ENCODE measurements around the gene ANAPC16. TPM values are rescaled to one million over a fixed set of nuclear protein-coding genes. Genes with fewer than 3 reads are reported as not detected.
A peak's percentile ranks its signal among the peaks of the same experiment; 100 is the strongest.

The ANAPC16 gene
- total RNA-seq, 1 experiment from 2014 or later = 110 TPM

DNA sequence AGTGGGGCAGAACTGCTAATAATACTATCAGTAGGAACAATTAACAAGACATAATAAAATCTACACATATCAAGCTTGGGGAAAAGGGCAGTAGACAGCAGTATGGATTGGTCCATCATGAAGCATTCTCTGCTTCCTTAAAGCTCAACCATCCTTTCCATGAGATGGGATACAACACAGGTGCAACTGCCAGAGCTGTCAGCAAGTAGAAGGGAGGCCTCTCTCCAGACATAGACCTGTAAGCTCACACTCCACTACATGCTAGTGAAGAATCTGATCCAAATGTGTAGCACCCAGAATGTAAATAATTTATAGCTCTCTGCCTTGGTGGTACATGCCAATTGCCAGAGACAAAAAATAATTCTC, 41.5 kb upstream of the ANAPC16 start:
- no peaks in the 10 kb centered on the region for H3K27me3 Mint-ChIP-seq (ENCODE audit: insufficient read depth, unreplicated experiment)
- BruUV-seq (replicated peaks) = no TSS peak
- peaks cover 1% of the 10 kb centered on the region for H3K36me3 Mint-ChIP-seq (ENCODE audit: insufficient read depth, unreplicated experiment)
- TF ChIP-seq, protein P1, sequence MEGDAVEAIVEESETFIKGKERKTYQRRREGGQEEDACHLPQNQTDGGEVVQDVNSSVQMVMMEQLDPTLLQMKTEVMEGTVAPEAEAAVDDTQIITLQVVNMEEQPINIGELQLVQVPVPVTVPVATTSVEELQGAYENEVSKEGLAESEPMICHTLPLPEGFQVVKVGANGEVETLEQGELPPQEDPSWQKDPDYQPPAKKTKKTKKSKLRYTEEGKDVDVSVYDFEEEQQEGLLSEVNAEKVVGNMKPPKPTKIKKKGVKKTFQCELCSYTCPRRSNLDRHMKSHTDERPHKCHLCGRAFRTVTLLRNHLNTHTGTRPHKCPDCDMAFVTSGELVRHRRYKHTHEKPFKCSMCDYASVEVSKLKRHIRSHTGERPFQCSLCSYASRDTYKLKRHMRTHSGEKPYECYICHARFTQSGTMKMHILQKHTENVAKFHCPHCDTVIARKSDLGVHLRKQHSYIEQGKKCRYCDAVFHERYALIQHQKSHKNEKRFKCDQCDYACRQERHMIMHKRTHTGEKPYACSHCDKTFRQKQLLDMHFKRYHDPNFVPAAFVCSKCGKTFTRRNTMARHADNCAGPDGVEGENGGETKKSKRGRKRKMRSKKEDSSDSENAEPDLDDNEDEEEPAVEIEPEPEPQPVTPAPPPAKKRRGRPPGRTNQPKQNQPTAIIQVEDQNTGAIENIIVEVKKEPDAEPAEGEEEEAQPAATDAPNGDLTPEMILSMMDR (IDR thresholded peaks at IDR 0.05; ENCODE audit: unreplicated experiment) = no peak
- intact Hi-C loops (cut with micrococcal nuclease) = no loop called here
- peaks cover 21% of the 10 kb centered on the region for H3K4me1 Mint-ChIP-seq (ENCODE audit: insufficient read depth, unreplicated experiment)
- no peak overlapping the region for H3K4me3 Mint-ChIP-seq (ENCODE audit: unreplicated experiment)
- CTCF ChIA-PET = interaction anchor here (0.6 to 1.2 kb wide), 8 partner anchors 14 to 145 kb away, joined by 3 to 7 read pairs (median 4); partner anchors contain the start of genes ANAPC16 and ASCC1
- DNase-seq (ENCODE audit: unreplicated experiment) = no peak
- H3K9me3 Mint-ChIP-seq (ENCODE audit: unreplicated experiment) = no peaks in the 10 kb centered on the region
- no peak overlapping the region for H3K27ac Mint-ChIP-seq (ENCODE audit: low read depth, unreplicated experiment)
- POLR2A ChIA-PET = interaction anchor here (0.7 to 1.9 kb wide), 9 partner anchors 10 to 926 kb away, joined by 3 to 8 read pairs (median 4); partner anchors contain the start of gene DDIT4

DNA sequence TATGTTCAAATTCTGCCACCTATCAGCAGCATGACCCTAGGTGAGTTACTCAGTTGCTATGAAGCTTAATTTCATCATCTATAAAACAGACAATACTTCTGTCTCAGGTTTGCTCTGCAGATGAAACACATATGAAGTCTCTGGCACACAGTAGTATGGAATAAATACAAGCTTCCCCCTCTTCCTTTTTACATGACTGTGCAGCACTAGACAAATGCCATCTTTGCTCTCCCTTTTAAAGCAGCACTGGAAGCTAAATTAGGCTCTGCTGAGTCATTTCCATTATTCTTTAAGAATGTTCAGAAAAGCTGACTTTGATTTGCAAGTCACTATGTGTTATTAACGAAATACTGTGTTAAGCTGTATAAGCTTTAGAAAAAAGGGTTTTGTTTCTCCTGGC, 40.7 kb upstream of the ANAPC16 start:
- H3K27me3 Mint-ChIP-seq (ENCODE audit: insufficient read depth, unreplicated experiment) = no peaks in the 10 kb centered on the region
- CTCF ChIA-PET = interaction anchor here (0.9 to 1.1 kb wide), 2 partner anchors 17 to 49 kb away, joined by 3 read pairs; no protein-coding TSS in a partner anchor
- H3K4me1 Mint-ChIP-seq (ENCODE audit: insufficient read depth, unreplicated experiment) = peaks cover 21% of the 10 kb centered on the region
- DNase-seq (ENCODE audit: unreplicated experiment) = peak; percentile 13
- TF ChIP-seq, protein P1 (IDR thresholded peaks at IDR 0.05; ENCODE audit: unreplicated experiment) = no peak
- intact Hi-C loops (cut with micrococcal nuclease) = no loop called here
- no TSS peak for BruUV-seq (replicated peaks)
- peaks cover 10% of the 10 kb centered on the region for H3K36me3 Mint-ChIP-seq (ENCODE audit: insufficient read depth, unreplicated experiment)
- H3K4me3 Mint-ChIP-seq (ENCODE audit: unreplicated experiment) = no peak overlapping the region
- POLR2A ChIA-PET = interaction anchor here (0.6 to 1.9 kb wide), 2 partner anchors 52 to 98 kb away, joined by 3 to 8 read pairs; partner anchors contain the start of gene DDIT4
- no peak overlapping the region for H3K27ac Mint-ChIP-seq (ENCODE audit: low read depth, unreplicated experiment)
- H3K9me3 Mint-ChIP-seq (ENCODE audit: unreplicated experiment) = no peaks in the 10 kb centered on the region

DNA sequence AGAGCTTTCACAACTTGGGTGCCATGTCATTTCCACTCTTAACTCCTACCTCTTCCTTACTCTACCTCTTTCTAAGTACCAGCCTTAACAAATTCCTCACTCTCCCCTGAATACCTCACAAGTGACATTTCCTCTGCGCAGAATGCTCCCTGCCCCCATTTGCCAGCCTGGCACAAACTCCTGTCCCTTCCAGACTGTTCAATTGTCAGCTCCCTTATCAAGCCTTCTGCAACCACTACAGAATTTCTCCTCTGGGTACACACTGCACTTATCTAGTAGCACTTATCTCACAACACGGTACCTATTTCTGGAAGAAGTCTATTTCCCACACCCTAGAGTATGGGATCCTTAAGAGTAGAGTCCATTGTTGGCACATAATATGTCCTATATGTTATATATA, 39.1 kb upstream of the ANAPC16 start:
- ChIA-PET CTCF (interaction anchor here (0.5 kb wide), 1 partner anchor 35 kb away, joined by 3 read pairs; no protein-coding TSS in a partner anchor), POLR2A (no interaction called here)
- intact Hi-C loops (cut with micrococcal nuclease) = no loop called here
- TF ChIP-seq, protein P1 (IDR thresholded peaks at IDR 0.05; ENCODE audit: unreplicated experiment) = no peak
- H3K36me3 Mint-ChIP-seq (ENCODE audit: insufficient read depth, unreplicated experiment) = peaks cover 16% of the 10 kb centered on the region
- H3K4me3 Mint-ChIP-seq (ENCODE audit: unreplicated experiment) = no peak overlapping the region
- BruUV-seq (replicated peaks) = no TSS peak
- no peak overlapping the region for H3K27ac Mint-ChIP-seq (ENCODE audit: low read depth, unreplicated experiment)
- H3K9me3 Mint-ChIP-seq (ENCODE audit: unreplicated experiment) = no peaks in the 10 kb centered on the region
- peaks cover 8% of the 10 kb centered on the region for H3K4me1 Mint-ChIP-seq (ENCODE audit: insufficient read depth, unreplicated experiment)
- no peaks in the 10 kb centered on the region for H3K27me3 Mint-ChIP-seq (ENCODE audit: insufficient read depth, unreplicated experiment)
- DNase-seq (ENCODE audit: unreplicated experiment) = no peak

DNA sequence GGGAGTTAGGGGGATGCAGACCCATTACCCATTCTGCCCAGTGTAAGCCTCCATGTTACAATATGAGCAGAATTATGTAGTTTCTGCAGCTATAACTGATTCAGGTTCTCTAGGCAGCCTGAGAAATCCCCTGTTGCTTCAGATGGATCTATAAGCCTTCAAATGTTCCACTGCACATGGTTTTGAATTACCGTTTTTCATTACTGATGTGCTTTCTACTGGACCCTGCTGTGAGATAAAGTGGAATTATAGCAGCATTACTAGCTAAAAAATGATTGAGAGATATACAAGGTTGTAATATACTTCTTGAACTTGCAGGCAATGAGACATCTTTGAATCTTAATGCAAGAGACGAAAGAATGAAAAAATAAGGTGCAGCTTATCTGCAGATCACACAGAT, 38.4 kb upstream of the ANAPC16 start:
- Mint-ChIP-seq H3K4me3 (ENCODE audit: unreplicated experiment) (no peak overlapping the region), H3K9me3 (ENCODE audit: unreplicated experiment) (no peaks in the 10 kb centered on the region), H3K27me3 (ENCODE audit: insufficient read depth, unreplicated experiment) (no peaks in the 10 kb centered on the region), H3K4me1 (ENCODE audit: insufficient read depth, unreplicated experiment) (peaks cover 7% of the 10 kb centered on the region), H3K27ac (ENCODE audit: low read depth, unreplicated experiment) (no peak overlapping the region), H3K36me3 (ENCODE audit: insufficient read depth, unreplicated experiment) (peaks cover 24% of the 10 kb centered on the region)
- POLR2A ChIA-PET = interaction anchor here (0.7 kb wide), 1 partner anchor 227 kb away, joined by 3 read pairs; no protein-coding TSS in a partner anchor
- CTCF ChIA-PET = interaction anchor here (0.6 to 0.7 kb wide), 2 partner anchors 23 to 47 kb away, joined by 3 to 4 read pairs; no protein-coding TSS in a partner anchor
- TF ChIP-seq, protein P1 (IDR thresholded peaks at IDR 0.05; ENCODE audit: unreplicated experiment) = no peak
- DNase-seq (ENCODE audit: unreplicated experiment) = no peak
- BruUV-seq (replicated peaks) = no TSS peak
- intact Hi-C loops (cut with micrococcal nuclease) = no loop called here
